Measurements from ENCODE around the gene TMCO6.
"Not testable (repeated sequence)": the region's sequence is repeated elsewhere in the genome, so short reads cannot be mapped to it uniquely, and the experiment has no call there.

The TMCO6 gene

GRCh38 chr5:140639148-140639981, at the start of gene TMCO6:
Gene TMCO6, plus strand, starts transcription at chr5:140639451. Its CDS starts 77 bp downstream, at chr5:140639528.
- peak within 1 kb of the TSS; percentile 62 for H3K4me3 ChIP-seq (ENCODE audit: low read depth, low read length)

GRCh38 chr5:140590861-140591260, 48.4 kb upstream of the TMCO6 start:
- no peak for DNase-seq
- H3K27me3 ChIP-seq (ENCODE audit: insufficient read depth, low read depth, severe bottlenecking) = no peaks in the 10 kb centered on the region
- no peaks in the 10 kb centered on the region for H3K36me3 ChIP-seq
- TF ChIP-seq CTCF (IDR thresholded peaks at IDR 0.05; ENCODE audit: low read depth, low read length) = no peak
- no peak overlapping the region for H3K4me3 ChIP-seq (ENCODE audit: low read depth, low read length)
- H3K9me3 ChIP-seq (ENCODE audit: severe bottlenecking) = no peaks in the 10 kb centered on the region
- H3K27ac ChIP-seq = no peak overlapping the region

More at GRCh38 chr5:140639148-140639981, at the start of gene TMCO6:
- peak within 1 kb of the TSS; percentile 89 for H3K27ac ChIP-seq
- peaks cover 27% of the 10 kb centered on the region for H3K36me3 ChIP-seq
- TF ChIP-seq CTCF (IDR thresholded peaks at IDR 0.05; ENCODE audit: low read depth, low read length) = peak; percentile 72
- H3K27me3 ChIP-seq (ENCODE audit: insufficient read depth, low read depth, severe bottlenecking) = no peaks in the 10 kb centered on the region
- DNase-seq = peak; percentile 98
- H3K9me3 ChIP-seq (ENCODE audit: severe bottlenecking) = no peaks in the 10 kb centered on the region

GRCh38 chr5:140591747-140592372, 47.4 kb upstream of the TMCO6 start:
- TF ChIP-seq CTCF (IDR thresholded peaks at IDR 0.05; ENCODE audit: low read depth, low read length) = no peak
- Histone ChIP-seq H3K9me3 (ENCODE audit: severe bottlenecking) (no peaks in the 10 kb centered on the region), H3K27ac (no peak overlapping the region), H3K27me3 (ENCODE audit: insufficient read depth, low read depth, severe bottlenecking) (no peaks in the 10 kb centered on the region), H3K36me3 (no peaks in the 10 kb centered on the region), H3K4me3 (ENCODE audit: low read depth, low read length) (no peak overlapping the region)
- no peak for DNase-seq

- H3K27ac ChIP-seq; H3K4me3 ChIP-seq (ENCODE audit: low read depth, low read length); H3K36me3 ChIP-seq; DNase-seq; H3K27me3 ChIP-seq (ENCODE audit: insufficient read depth, low read depth, severe bottlenecking); H3K9me3 ChIP-seq (ENCODE audit: severe bottlenecking): not testable (repeated sequence)
Measured at GRCh38 chr5:140593070-140593469, 46.2 kb upstream of the TMCO6 start.

GRCh38 chr5:140594169-140594568, 45.1 kb upstream of the TMCO6 start:
- H3K9me3 ChIP-seq (ENCODE audit: severe bottlenecking) = no peaks in the 10 kb centered on the region
- H3K36me3 ChIP-seq = no peaks in the 10 kb centered on the region
- no peak overlapping the region for H3K27ac ChIP-seq
- H3K4me3 ChIP-seq (ENCODE audit: low read depth, low read length) = no peak overlapping the region
- H3K27me3 ChIP-seq (ENCODE audit: insufficient read depth, low read depth, severe bottlenecking) = no peaks in the 10 kb centered on the region
- no peak for TF ChIP-seq CTCF (IDR thresholded peaks at IDR 0.05; ENCODE audit: low read depth, low read length)
- DNase-seq = no peak

- TF ChIP-seq CTCF (IDR thresholded peaks at IDR 0.05; ENCODE audit: low read depth, low read length) = no peak
- H3K27ac ChIP-seq = no peak overlapping the region
- DNase-seq = no peak
Measured at GRCh38 chr5:140595538-140596300, 43.5 kb upstream of the TMCO6 start.

More at GRCh38 chr5:140595538-140596300, 43.5 kb upstream of the TMCO6 start:
- Histone ChIP-seq H3K9me3 (ENCODE audit: severe bottlenecking) (no peaks in the 10 kb centered on the region), H3K36me3 (no peaks in the 10 kb centered on the region), H3K4me3 (ENCODE audit: low read depth, low read length) (no peak overlapping the region), H3K27me3 (ENCODE audit: insufficient read depth, low read depth, severe bottlenecking) (no peaks in the 10 kb centered on the region)

Measured in WERI-Rb-1 (cell line).